Fibroblast of villous mesenchyme (primary cell): ENCODE measurements around the gene KLC4. TPM values are rescaled to one million over a fixed set of nuclear protein-coding genes. Genes with fewer than 3 reads are reported as not detected.

Experiments
- DNase-seq: peaks from one replicate; pipeline ENCODE4 v3.0.0-alpha.2; 2010; ENCODE audit warnings: low read depth
- H3K4me3 ChIP-seq: 2 replicates; pipeline ENCODE4 v1.5.1; 2011; ENCODE audit warnings: low read depth, mild to moderate bottlenecking, low read length
- CTCF ChIP-seq: IDR thresholded peaks from 2 replicates; pipeline ENCODE4 v1.5.1; 2012; ENCODE audit warnings: low read depth, mild to moderate bottlenecking, low read length; ENCODE audit not compliant: insufficient read depth
- total RNA-seq: library from RNA; depleted of rRNA; stranded (reverse); fragments of >200 nt; gene quantifications from 2 replicates; pipeline ENCODE4 v1.2.3, GENCODE V29; 2012

KLC4 gene
- 16.0 and 16.1 TPM in 2 replicates for total RNA-seq

DNA sequence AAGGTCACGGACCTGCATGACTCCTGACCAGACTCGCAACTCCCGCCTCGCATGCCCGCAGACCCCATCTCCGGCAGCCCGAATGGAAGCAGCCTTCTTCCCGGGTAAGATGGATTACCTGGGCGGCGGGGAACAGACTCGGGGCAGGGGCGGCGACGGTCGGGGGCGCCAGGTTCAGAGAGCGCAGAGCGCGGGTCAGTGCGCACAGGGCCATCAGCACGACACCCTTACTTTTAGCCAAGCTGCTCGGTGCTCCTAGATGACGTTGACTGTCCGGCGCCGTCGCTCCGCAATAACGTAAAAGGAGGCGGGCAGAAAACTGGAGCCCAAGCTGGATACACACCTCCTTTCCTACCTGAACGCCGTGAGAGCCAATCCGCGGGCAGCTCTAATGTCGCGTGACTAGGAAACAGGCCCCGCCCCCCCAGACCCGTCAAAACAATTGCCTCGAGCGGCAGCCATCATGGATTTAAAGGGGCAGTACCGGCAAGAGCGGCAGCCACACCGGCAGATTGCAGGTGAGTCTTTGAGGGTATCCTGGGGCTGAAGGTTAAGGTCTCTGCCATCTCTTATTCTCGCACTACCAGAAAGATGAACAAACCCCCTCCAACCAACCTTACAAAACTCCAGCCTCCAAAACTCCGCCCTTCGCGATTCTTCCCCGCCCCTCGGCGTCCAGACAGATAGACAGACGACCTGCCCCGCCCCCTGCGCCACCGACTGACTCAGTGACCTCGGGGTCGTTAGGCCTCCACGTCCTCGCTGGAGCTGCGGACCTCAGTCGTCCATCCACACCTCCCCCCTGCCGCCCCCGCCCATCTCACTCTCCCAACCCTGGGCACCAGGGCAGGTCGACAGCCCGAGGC, at the start of gene KLC4, which contains the start of gene MRPL2:
Gene KLC4, plus strand, starts transcription at position 464 of the 866 bp plus-strand sequence. CDS start 1,705 bp downstream, outside the sequence.
Gene MRPL2, minus strand, starts transcription at position 267 of the 866 bp plus-strand sequence. Its CDS starts 53 bp downstream, at position 214.
- peak within 1 kb of the TSS; percentile 99 for H3K4me3 ChIP-seq
- peak; percentile 99 for DNase-seq
- no peak for TF ChIP-seq CTCF

GRCh38 chr6:43011207-43011606, 48.2 kb upstream of the KLC4 start:
- H3K4me3 ChIP-seq = no peak overlapping the region
- TF ChIP-seq CTCF = no peak
- DNase-seq = no peak

GRCh38 chr6:43012364-43012763, 47.1 kb upstream of the KLC4 start:
- H3K4me3 ChIP-seq = no peak overlapping the region
- no peak for DNase-seq
- TF ChIP-seq CTCF = no peak

DNA sequence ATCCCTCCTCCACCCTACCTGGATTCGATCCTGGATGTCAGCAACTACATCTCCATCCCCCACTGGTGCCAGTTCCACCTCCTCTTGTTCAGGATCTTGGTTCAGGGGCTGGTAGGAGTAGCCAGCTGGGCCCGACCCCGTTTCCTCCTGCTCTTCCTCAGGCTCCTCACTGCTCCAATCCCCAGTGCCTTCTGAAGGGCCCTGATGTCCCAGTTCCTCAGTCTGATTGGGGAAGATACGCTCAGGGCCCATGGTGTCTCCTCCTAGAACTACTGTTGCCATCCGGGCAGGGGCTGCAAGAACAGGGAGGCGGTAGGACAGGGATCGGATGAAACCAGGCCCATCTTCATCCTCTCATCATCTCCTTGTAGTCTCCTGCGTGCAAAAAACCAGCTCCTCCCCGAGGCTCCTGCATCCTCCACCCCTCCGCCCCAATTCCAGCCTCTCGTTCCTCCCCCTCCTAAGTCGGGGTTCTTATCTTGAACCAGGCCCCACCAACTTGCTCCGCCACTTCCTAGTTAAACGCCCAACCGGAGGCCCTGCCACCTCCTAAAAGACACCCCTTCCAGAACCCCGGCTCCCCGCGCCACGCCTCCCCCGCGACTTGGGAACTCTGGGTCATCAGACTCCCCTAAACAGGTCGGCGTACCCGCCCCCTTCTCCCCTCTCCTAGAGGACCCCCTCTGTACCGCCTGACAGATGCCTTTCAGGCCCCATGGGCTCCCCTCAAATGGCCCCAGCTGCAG, 46.2 kb upstream of the KLC4 start:
- no peak for TF ChIP-seq CTCF
- DNase-seq = peak; percentile 42
- peak overlapping the region; percentile 84 for H3K4me3 ChIP-seq

GRCh38 chr6:43013843-43014433, 45.5 kb upstream of the KLC4 start, which contains the start of the genes KLHDC3 and MEA1:
Gene KLHDC3 (plus strand): TSS chr6:43014249. CDS start chr6:43017193, 2,944 bp downstream.
Gene MEA1 (minus strand): TSS chr6:43013946. CDS start chr6:43013813, 133 bp downstream.
- TF ChIP-seq CTCF = no peak
- H3K4me3 ChIP-seq = peak within 1 kb of the TSS; percentile 97
- DNase-seq = peak; percentile 100

DNA sequence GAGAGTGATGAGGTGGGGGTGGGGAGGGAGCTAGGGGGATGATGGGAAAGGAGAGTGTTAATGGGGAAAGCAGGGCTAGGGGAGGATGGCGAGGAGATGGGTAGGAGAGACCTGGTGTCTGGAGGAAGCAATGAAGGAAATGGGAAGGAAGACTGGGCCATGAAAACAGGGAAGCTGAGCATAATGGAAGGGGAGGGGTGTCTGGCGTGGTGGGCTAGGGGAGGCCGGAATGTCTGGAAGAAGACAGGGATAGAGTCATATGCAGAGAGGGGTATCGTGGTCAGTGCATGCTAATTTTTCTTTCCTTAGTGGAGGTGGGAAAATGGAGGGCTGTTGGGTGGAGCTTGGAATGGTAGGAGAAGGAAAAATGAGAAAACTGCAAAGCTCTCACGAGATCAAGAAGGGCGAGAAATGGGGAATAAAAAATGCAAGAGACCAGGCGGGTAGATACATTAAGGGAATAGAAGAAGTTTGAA, 45.0 kb upstream of the KLC4 start:
- no peak for TF ChIP-seq CTCF
- H3K4me3 ChIP-seq = peak overlapping the region; percentile 97
- DNase-seq = peak; percentile 49
